Retinal pigment epithelial cell (primary cell): ENCODE measurements around the gene BBS5.
"Not testable (repeated sequence)": the region's sequence is repeated elsewhere in the genome, so short reads cannot be mapped to it uniquely, and the experiment has no call there.

ENCODE experiments used
- DNase-seq: peaks from one replicate; pipeline ENCODE4 v3.0.0-alpha.2; 2010; ENCODE audit warnings: low read depth
- H3K4me3 ChIP-seq: 2 replicates; pipeline ENCODE4 v1.5.1; 2011; ENCODE audit warnings: mild to moderate bottlenecking, low read length, control low read depth, moderate library complexity
- CTCF ChIP-seq: conservative IDR thresholded peaks from 2 replicates; pipeline ENCODE4 v1.5.1; 2011; ENCODE audit warnings: low read depth, low read length, control low read depth, inconsistent platforms

Gene BBS5

GRCh38 chr2:169452080-169452479 is 27.2 kb upstream of the BBS5 start:
- peak; percentile 2 for DNase-seq
- no peak overlapping the region for H3K4me3 ChIP-seq
- peak; percentile 45 for TF ChIP-seq CTCF

GRCh38 chr2:169453044-169453443 is 26.2 kb upstream of the BBS5 start:
- not testable (repeated sequence) for H3K4me3 ChIP-seq

GRCh38 chr2:169461143-169461542 is 18.2 kb upstream of the BBS5 start:
- no peak for DNase-seq
- H3K4me3 ChIP-seq: no peak overlapping the region
- TF ChIP-seq CTCF: no peak

More at GRCh38 chr2:169453044-169453443, 26.2 kb upstream of the BBS5 start:
- DNase-seq: not testable (repeated sequence)

GRCh38 chr2:169462896-169463695 is 16.2 kb upstream of the BBS5 start:
- no peak for TF ChIP-seq CTCF
- no peak for DNase-seq
- H3K4me3 ChIP-seq: no peak overlapping the region

GRCh38 chr2:169464466-169464865 is 14.8 kb upstream of the BBS5 start:
- no peak overlapping the region for H3K4me3 ChIP-seq
- DNase-seq: no peak
- TF ChIP-seq CTCF: no peak

GRCh38 chr2:169464882-169465281 is 14.4 kb upstream of the BBS5 start:
- no peak overlapping the region for H3K4me3 ChIP-seq
- no peak for DNase-seq
- no peak for TF ChIP-seq CTCF

GRCh38 chr2:169468841-169469240 is 10.5 kb upstream of the BBS5 start:
- no peak for DNase-seq
- TF ChIP-seq CTCF: no peak
- no peak overlapping the region for H3K4me3 ChIP-seq
